HAP-1 (cell line): Measurements from ENCODE around the gene CDC42.
A peak's percentile ranks its signal among the peaks of the same experiment; 100 is the strongest.
"Not testable (repeated sequence)": the region's sequence is repeated elsewhere in the genome, so short reads cannot be mapped to it uniquely, and the experiment has no call there.

ENCODE experiments used
- DNase-seq, 2 experiments: peaks; one replicate each; pipeline ENCODE4 v3.0.0-alpha.2; 2016 to 2020; ENCODE audit warnings: low spot score in 2 of 2
- H3K27me3 ChIP-seq: fragments of 250-450 bp; sonication (Bioruptor Pico); 2 replicates; pipeline ENCODE4 v1.5.1; 2020; ENCODE audit warnings: low read depth, mild to moderate bottlenecking, moderate library complexity
- H3K36me3 ChIP-seq: fragments of 250-450 bp; sonication (Bioruptor Pico); replicated peaks from 2 replicates; pipeline ENCODE4 v1.5.1; 2020; ENCODE audit warnings: mild to moderate bottlenecking
- H3K4me1 ChIP-seq: fragments of 250-450 bp; sonication (Bioruptor Pico); 2 replicates; pipeline ENCODE4 v1.5.1; 2020; ENCODE audit warnings: mild to moderate bottlenecking
- H3K4me3 ChIP-seq: fragments of 250-450 bp; sonication (Bioruptor Pico); 2 replicates; pipeline ENCODE4 v1.5.1; 2020; ENCODE audit warnings: mild to moderate bottlenecking, moderate library complexity
- H3K9me3 ChIP-seq: fragments of 250-450 bp; sonication (Bioruptor Pico); 2 replicates; pipeline ENCODE4 v1.5.1; 2020; ENCODE audit warnings: mild to moderate bottlenecking, moderate library complexity
- in situ Hi-C: fragments of 300-500 bp; cut with MboI; formaldehyde crosslinking; loops from 3 replicates; pipeline ENCODE4 v1.14.3; 2020; ENCODE audit warnings: low sequenced_read_pairs, inconsistent platforms, mixed read lengths

CDC42 gene

DNA sequence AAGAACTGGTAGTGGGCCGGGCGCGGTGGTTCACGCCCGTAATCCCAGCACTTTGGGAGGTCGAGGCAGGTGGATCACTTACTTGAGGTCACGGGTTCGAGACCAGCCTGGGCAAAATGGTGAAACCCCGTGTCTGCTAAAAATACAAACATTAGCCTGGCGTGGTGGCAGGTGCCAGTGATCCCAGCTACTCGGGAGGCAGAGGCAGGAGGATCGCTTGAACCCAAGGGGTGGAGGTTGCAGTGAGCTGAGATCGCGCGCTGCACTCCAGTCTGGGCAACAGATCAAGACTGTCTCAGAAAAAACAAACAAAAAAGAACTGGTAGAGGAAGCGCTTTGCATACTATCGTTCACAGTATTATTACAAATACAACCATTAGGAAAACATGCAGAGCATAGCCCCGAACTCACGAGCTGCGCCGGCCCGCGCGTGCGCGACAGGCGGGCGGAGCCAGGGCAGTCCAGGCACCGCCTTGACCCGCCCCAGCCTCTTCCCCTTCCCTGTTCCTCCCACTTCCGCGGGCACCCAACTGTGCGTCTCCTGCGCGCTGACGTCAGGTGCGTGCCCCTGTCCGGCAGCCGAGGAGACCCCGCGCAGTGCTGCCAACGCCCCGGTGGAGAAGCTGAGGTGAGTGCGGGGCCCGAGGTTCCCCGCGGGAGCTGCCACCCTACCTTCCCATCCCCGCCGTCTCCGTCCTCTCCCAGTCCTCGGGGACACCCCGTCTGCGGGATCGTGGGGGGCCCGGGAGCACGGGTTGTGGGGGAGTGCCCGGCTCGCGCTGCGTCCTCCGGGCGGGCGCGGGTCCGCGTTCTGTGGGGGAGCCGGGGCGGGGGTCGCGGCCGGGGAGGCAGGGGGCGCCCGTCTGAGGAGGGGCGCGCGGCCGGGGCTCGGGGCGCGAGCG is at the start of gene CDC42:
CDC42 (plus strand) TSS at position 595 of the 902 bp plus-strand sequence. CDS start 25,770 bp downstream, outside the sequence.
- Histone ChIP-seq H3K4me1 (peaks cover 11% of the 10 kb centered on the region), H3K27me3 (no peaks in the 10 kb centered on the region), H3K4me3 (peak within 1 kb of the TSS; percentile 95), H3K9me3 (no peaks in the 10 kb centered on the region), H3K36me3 (peaks cover 8% of the 10 kb centered on the region)
- peak; percentile 95 to 98 for DNase-seq
- in situ Hi-C loops, result no loop called here

GRCh38 chr1:22002875-22003274 is 49.6 kb upstream of the CDC42 start:
- H3K9me3 ChIP-seq, H3K36me3 ChIP-seq, H3K4me3 ChIP-seq, in situ Hi-C loops, H3K27me3 ChIP-seq, DNase-seq, H3K4me1 ChIP-seq: not testable (repeated sequence)

- H3K27me3 ChIP-seq, DNase-seq, H3K4me1 ChIP-seq, H3K9me3 ChIP-seq, H3K4me3 ChIP-seq, in situ Hi-C loops, H3K36me3 ChIP-seq: not testable (repeated sequence)
Observed at GRCh38 chr1:22003959-22004358, 48.5 kb upstream of the CDC42 start.

GRCh38 chr1:22005261-22006149 is 47.0 kb upstream of the CDC42 start:
- DNase-seq, result peak in 1 of 2 experiments; percentile 76
- in situ Hi-C loops, H3K36me3 ChIP-seq, H3K9me3 ChIP-seq, H3K4me3 ChIP-seq, H3K4me1 ChIP-seq, H3K27me3 ChIP-seq: not testable (repeated sequence)

DNA sequence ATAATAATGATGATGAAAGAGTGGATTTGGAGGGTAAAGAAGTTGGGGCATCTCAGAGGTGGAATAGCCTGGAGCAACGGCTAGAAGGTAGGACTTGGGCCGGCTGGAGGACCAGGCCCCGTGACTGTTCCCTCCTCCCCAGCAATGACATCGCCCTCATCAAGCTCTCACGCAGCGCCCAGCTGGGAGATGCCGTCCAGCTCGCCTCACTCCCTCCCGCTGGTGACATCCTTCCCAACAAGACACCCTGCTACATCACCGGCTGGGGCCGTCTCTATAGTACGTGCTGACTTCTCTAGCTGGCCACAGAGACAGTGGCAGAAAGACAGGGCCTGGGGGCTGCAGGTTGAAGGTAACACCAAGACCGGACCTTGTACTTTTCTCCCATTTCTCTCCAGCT is 45.8 kb upstream of the CDC42 start:
- DNase-seq, H3K27me3 ChIP-seq, H3K4me3 ChIP-seq, H3K36me3 ChIP-seq, in situ Hi-C loops, H3K9me3 ChIP-seq, H3K4me1 ChIP-seq: not testable (repeated sequence)

DNA sequence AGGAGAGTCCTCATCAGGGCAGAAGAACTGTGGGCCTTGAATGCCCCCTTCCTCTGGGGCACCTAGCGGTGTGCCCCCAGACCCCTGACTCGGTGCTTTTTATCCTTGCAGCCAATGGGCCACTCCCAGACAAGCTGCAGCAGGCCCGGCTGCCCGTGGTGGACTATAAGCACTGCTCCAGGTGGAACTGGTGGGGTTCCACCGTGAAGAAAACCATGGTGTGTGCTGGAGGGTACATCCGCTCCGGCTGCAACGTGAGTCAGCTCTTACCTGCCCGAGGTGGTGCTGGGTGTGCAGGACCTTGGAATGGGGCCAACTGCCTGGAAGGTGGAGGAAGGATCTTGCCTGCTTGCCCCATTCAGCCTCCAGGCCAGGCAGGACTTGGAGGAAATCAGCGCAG is 45.2 kb upstream of the CDC42 start:
- H3K27me3 ChIP-seq, in situ Hi-C loops, DNase-seq, H3K9me3 ChIP-seq, H3K36me3 ChIP-seq, H3K4me3 ChIP-seq, H3K4me1 ChIP-seq: not testable (repeated sequence)

- H3K4me3 ChIP-seq, DNase-seq, H3K4me1 ChIP-seq, H3K9me3 ChIP-seq, H3K36me3 ChIP-seq, in situ Hi-C loops, H3K27me3 ChIP-seq: not testable (repeated sequence)
Observed at GRCh38 chr1:22009566-22009965, 42.9 kb upstream of the CDC42 start.

GRCh38 chr1:22012752-22013151 is 39.8 kb upstream of the CDC42 start:
- H3K4me1 ChIP-seq, in situ Hi-C loops, DNase-seq, H3K4me3 ChIP-seq, H3K9me3 ChIP-seq, H3K27me3 ChIP-seq, H3K36me3 ChIP-seq: not testable (repeated sequence)

GRCh38 chr1:22014575-22015206 is 37.8 kb upstream of the CDC42 start:
- H3K4me3 ChIP-seq, H3K9me3 ChIP-seq, DNase-seq, H3K27me3 ChIP-seq, H3K4me1 ChIP-seq, in situ Hi-C loops, H3K36me3 ChIP-seq: not testable (repeated sequence)

DNA sequence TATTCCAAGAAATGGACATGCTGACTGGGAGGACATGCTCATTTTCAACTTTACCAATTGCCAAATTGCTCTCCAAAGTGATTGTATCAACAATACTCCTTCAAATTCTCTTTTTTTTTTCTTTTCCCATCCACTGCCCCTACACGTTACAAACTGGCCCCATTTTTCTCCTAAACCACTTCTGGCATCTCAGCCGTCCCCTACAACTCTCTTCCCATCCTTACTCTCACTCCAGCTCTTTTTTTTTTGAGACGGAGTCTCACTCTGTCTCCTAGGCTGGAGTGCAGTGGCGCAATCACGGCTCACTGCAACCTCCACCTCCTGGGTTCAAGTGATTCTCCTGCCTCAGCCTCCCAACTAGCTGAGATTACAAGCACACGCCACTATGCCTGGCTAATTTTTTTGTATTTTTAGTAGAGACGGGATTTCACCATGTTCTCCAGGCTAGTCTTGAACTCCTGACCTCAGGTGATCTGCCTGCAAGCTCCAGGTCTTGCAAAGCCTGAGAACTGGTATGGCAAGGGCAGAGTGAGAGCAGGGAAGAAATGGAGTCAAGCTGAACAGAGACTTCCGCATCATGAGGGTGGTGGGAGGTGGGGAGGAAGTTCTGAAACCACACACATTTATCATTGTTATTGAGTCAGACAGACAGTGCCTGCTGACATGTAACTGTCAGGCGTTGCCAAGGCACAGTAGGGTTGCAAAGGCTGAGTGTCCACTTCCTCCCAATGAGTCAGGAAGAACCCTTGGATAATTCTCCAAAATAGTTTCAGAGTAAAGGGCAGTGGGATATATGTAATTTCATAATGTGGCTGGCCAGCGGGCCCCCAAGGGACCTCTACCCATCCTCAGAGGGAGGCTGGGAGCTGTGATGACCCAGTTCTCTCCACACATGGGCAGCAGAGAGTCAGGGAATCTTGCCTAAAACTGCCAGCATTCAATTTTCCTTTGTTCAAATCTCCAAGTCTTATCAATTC is 33.6 kb upstream of the CDC42 start:
- in situ Hi-C loops, result no loop called here
- H3K27me3 ChIP-seq, result no peaks in the 10 kb centered on the region
- no peaks in the 10 kb centered on the region for H3K36me3 ChIP-seq
- no peak for DNase-seq
- H3K4me1 ChIP-seq, result peaks cover 1% of the 10 kb centered on the region; the same call in 1 of the 2 replicates
- H3K4me3 ChIP-seq, result no peak overlapping the region
- no peaks in the 10 kb centered on the region for H3K9me3 ChIP-seq

DNA sequence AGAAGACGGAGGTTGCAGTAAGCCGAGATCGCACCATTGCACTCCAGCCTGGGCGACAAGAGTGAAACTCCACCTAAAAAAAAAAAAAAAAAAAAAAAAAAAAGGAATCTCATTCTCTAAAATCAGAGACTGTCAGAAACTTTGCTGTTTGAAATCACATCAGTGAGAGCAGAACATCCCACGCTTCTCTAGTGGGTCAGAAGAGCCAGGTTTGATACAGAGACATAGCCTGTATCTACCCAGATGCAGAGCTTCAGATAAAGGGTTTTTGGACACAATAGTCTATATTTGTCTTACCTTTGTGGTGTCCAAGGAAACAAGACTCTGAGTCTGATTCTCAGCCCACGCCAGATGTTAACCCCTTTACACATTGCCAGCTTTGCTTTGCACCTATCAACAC is 31.4 kb upstream of the CDC42 start:
- H3K4me3 ChIP-seq, result no peak overlapping the region
- no peaks in the 10 kb centered on the region for H3K27me3 ChIP-seq
- in situ Hi-C loops, result no loop called here
- peaks cover 14% of the 10 kb centered on the region; the same call in 1 of the 2 replicates for H3K4me1 ChIP-seq
- H3K9me3 ChIP-seq, result no peaks in the 10 kb centered on the region
- no peaks in the 10 kb centered on the region for H3K36me3 ChIP-seq
- no peak for DNase-seq

GRCh38 chr1:22024485-22025367 is 27.8 kb upstream of the CDC42 start:
- peak; percentile 68 to 79 for DNase-seq
- H3K4me1 ChIP-seq, result peaks cover 17% of the 10 kb centered on the region
- 0 out of 2 replicates have a peak, but pooled peaks cover 4% of the 10 kb centered on the region for H3K36me3 ChIP-seq
- in situ Hi-C loops, result no loop called here
- H3K27me3 ChIP-seq, result no peaks in the 10 kb centered on the region
- H3K4me3 ChIP-seq, result peak overlapping the region; percentile 100
- H3K9me3 ChIP-seq, result no peaks in the 10 kb centered on the region
